Measurements from ENCODE around the gene API5. TPM values are rescaled to one million over a fixed set of nuclear protein-coding genes. Genes with fewer than 3 reads are reported as not detected.
"Not testable (repeated sequence)": the region's sequence is repeated elsewhere in the genome, so short reads cannot be mapped to it uniquely, and the experiment has no call there.

The API5 gene
- total RNA-seq, 8 experiments from 2014 or later = 55.3 to 102 (median 76.9) TPM

DNA sequence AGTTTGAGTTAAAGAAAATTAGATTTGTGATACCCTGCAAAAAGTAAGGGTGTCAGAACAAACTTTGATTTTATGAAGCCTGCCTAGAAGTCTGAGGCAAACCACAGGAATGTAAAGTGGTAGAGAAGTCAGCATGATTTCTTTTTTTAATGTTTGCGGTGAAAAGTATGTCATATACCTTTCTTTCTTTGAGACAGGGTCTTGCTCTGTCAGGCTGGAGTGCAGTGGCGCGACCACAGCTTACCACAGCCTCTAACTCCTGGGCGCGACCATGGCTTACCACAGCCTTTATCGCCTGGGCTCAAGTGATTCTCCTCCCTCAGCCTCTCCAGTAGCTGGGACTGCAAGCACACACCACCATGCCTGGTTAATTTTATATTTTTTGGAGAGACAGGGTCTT, 4.7 kb downstream of the API5 start:
- ATAC-seq (replicated peaks in 6 of 8) = no peak
- no peak overlapping the region for H3K27ac ChIP-seq
- H3K4me3 ChIP-seq = no peak overlapping the region
- WGBS, 10 experiments = 89 to 100% (median 95%) methylated on average over 3 to 5 of the region's 6 CpGs; no CpG with 5 or more reads in 3 of the 10 experiments
- in situ Hi-C loops (cut with MboI; ENCODE audit: low pct_unique_long_range_greater_than_20kb in 2 of 9, low sequenced_read_pairs in 9 of 9, unreplicated experiment in 9 of 9) = no loop called here
- H3K4me1 ChIP-seq (replicated peaks in 1 of 2) = peaks cover 11 to 13% of the 10 kb centered on the region in 2 donors

- Histone ChIP-seq H3K4me3 (no peak overlapping the region), H3K4me1 (replicated peaks in 1 of 2) (no peaks in the 10 kb centered on the region), H3K27ac (no peak overlapping the region)
- ATAC-seq (replicated peaks in 6 of 8) = peak in 3 of 8 experiments; percentile 22 to 94 (median 92)
- 12 to 100% (median 92%) methylated on average over 1 to 2 of the region's 2 CpGs; no CpG with 5 or more reads in 2 of the 10 experiments for WGBS, 10 experiments
- in situ Hi-C loops (cut with MboI; ENCODE audit: low pct_unique_long_range_greater_than_20kb in 2 of 9, low sequenced_read_pairs in 9 of 9, unreplicated experiment in 9 of 9) = no loop called here
Measured at GRCh38 chr11:43327987-43328386, 16.2 kb downstream of the API5 start.

DNA sequence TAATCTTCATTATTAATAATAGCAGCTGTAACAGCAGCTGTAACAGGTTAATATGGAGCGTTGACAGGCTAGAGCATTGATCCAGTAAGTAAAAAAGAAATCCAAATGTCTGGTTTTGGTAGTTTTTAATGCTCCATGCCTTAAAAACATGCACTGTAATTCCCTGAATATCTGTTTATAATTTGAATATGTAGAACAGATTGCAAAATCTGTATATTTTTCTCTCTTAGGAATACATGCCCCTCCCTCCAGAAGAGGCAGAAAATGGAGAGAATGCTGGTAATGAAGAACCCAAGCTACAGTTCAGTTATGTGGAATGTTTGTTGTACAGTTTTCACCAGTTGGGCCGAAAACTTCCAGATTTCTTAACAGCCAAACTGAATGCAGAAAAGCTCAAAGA, 16.7 kb downstream of the API5 start:
- Histone ChIP-seq H3K4me3 (no peak overlapping the region), H3K4me1 (replicated peaks in 1 of 2) (no peaks in the 10 kb centered on the region), H3K27ac (no peak overlapping the region)
- in situ Hi-C loops (cut with MboI; ENCODE audit: low pct_unique_long_range_greater_than_20kb in 2 of 9, low sequenced_read_pairs in 9 of 9, unreplicated experiment in 9 of 9) = no loop called here
- 90 to 100% (median 100%) methylated on average over 1 to 2 of the region's 2 CpGs; no CpG with 5 or more reads in 3 of the 10 experiments for WGBS, 10 experiments
- ATAC-seq (replicated peaks in 6 of 8) = peak in 3 of 8 experiments; percentile 36 to 80 (median 76)

DNA sequence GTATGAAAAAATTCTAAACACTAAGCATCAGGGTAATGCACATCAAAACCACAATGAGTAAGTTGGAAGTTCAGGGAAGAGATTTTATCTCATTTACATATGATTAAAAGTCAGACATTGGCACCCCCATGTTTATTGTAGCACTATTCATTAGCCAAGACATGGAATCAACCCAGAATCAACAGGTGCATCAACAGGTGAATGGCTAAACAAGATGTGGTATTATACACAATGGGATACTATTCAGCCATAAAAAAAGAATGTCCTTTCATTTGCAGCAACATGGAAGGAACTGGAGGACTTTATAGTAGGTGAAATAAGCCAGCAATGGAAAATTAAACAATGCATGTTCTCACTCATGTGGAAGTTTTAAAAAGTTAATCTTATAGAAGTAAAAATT, 29.4 kb downstream of the API5 start:
- no peak overlapping the region for H3K27ac ChIP-seq
- H3K4me1 ChIP-seq (replicated peaks in 1 of 2) = no peaks in the 10 kb centered on the region
- no peak for ATAC-seq (replicated peaks in 6 of 8)
- no peak overlapping the region for H3K4me3 ChIP-seq
- in situ Hi-C loops (cut with MboI; ENCODE audit: low pct_unique_long_range_greater_than_20kb in 2 of 9, low sequenced_read_pairs in 9 of 9, unreplicated experiment in 9 of 9) = no loop called here

DNA sequence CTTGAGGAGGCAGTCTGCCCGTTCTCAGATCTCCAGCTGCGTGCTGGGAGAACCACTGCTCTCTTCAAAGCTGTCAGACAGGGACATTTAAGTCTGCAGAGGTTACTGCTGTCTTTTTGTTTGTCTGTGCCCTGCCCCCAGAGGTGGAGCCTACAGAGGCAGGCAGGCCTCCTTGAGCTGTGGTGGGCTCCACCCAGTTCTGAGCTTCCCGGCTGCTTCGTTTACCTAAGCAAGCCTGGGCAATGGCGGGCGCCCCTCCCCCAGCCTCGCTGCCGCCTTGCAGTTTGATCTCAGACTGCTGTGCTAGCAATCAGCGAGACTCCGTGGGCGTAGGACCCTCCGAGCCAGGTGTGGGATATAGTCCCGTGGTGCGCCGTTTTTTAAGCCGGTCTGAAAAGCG, 39.6 kb downstream of the API5 start:
- ATAC-seq (replicated peaks in 6 of 8) = not testable (repeated sequence)
- no CpG with 5 or more reads among the region's 17 CpGs for WGBS, 10 experiments

GRCh38 chr11:43354311-43354710, 42.5 kb downstream of the API5 start:
- in situ Hi-C loops (cut with MboI; ENCODE audit: low pct_unique_long_range_greater_than_20kb in 2 of 9, low sequenced_read_pairs in 9 of 9, unreplicated experiment in 9 of 9) = no loop called here
- WGBS, 10 experiments = 70 to 100% (median 91%) methylated on average over 2 to 4 of the region's 4 CpGs
- Histone ChIP-seq H3K4me1 (replicated peaks in 1 of 2) (peaks cover 4 to 6% of the 10 kb centered on the region in 2 donors), H3K4me3 (no peak overlapping the region), H3K27ac (no peak overlapping the region)
- ATAC-seq (replicated peaks in 6 of 8) = no peak

More for the DNA sequence above, 39.6 kb downstream of the API5 start:
- H3K27ac ChIP-seq; in situ Hi-C loops (cut with MboI; ENCODE audit: low pct_unique_long_range_greater_than_20kb in 2 of 9, low sequenced_read_pairs in 9 of 9, unreplicated experiment in 9 of 9); H3K4me1 ChIP-seq (replicated peaks in 1 of 2): not testable (repeated sequence)
- H3K4me3 ChIP-seq = peak overlapping the region in 1 of 5 donors; percentile 28

DNA sequence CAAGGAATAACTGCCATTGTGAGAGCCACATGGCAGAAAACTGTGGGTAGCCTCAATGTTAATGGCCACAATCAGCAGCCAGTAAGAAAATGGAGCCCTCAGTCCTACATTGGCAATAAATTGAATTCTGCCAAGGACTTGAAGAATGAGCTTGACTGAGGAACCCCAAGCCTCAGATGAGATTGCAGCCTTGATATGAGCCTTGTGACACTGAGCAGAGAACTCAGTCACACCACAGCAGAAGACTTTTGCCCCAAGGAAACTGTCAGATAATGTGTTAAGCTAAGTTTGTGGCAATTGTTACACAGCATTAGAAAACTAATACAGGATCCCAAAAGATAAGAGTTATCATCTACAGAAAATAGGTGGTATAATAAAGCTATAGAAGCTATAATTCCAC, 44.5 kb downstream of the API5 start:
- in situ Hi-C loops (cut with MboI; ENCODE audit: low pct_unique_long_range_greater_than_20kb in 2 of 9, low sequenced_read_pairs in 9 of 9, unreplicated experiment in 9 of 9) = no loop called here
- Histone ChIP-seq H3K4me3 (no peak overlapping the region), H3K4me1 (replicated peaks in 1 of 2) (peaks cover 18 to 19% of the 10 kb centered on the region in 2 donors), H3K27ac (no peak overlapping the region)
- ATAC-seq (replicated peaks in 6 of 8) = no peak

GRCh38 chr11:43358279-43358800, 46.5 kb downstream of the API5 start:
- Histone ChIP-seq H3K4me1 (replicated peaks in 1 of 2) (peaks cover 17 to 18% of the 10 kb centered on the region in 2 donors), H3K4me3 (peak overlapping the region; percentile 56 to 98 (median 91)), H3K27ac (peak overlapping the region in 1 of 2 donors; percentile 99)
- in situ Hi-C loops (cut with MboI; ENCODE audit: low pct_unique_long_range_greater_than_20kb in 2 of 9, low sequenced_read_pairs in 9 of 9, unreplicated experiment in 9 of 9) = no loop called here
- ATAC-seq (replicated peaks in 6 of 8) = peak in 3 of 8 experiments; percentile 8 to 13 (median 11)
- WGBS, 10 experiments = 0 to 41% (median 9%) methylated on average over 4 to 12 of the region's 16 CpGs; no CpG with 5 or more reads in 1 of the 10 experiments

DNA sequence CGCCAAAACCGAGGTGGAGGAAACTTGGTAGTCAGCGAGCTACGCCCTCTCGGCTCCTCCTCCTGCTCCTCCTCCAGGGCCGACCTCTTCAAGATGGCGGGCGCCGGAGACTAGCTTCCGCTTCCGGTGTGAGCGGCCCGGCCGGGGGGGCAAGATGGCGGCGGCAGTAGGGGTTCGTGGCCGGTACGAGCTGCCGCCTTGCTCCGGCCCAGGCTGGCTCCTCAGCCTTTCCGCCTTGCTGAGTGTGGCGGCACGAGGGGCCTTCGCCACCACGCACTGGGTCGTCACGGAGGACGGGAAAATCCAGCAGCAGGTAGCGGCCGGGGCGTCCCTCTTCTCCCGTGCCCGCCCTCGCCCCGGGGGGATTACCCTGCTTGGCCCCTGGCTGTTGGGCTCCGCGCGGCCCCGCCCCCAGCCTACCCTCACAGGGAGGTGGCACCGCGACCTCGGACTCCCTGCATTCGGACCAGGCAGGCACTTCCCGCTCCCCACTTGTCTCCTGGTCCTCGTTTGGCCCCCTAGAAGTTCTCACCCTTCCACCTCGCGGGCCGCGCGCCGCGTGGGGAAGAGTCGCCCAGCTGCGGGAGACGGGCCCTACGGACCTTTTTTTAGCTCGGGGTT, 47.1 kb downstream of the API5 start, which contains the start of gene TTC17:
TSS of gene TTC17 (plus strand) at position 120 of the 621 bp plus-strand sequence. CDS start at position 155, 35 bp downstream.
- H3K27ac ChIP-seq = peak within 1 kb of the TSS; percentile 94 to 99
- H3K4me3 ChIP-seq = peak within 1 kb of the TSS; percentile 56 to 98 (median 91)
- H3K4me1 ChIP-seq (replicated peaks in 1 of 2) = peaks cover 17 to 18% of the 10 kb centered on the region in 2 donors
- peak; percentile 89 to 95 (median 93) for ATAC-seq (replicated peaks in 6 of 8)
- in situ Hi-C loops (cut with MboI; ENCODE audit: low pct_unique_long_range_greater_than_20kb in 2 of 9, low sequenced_read_pairs in 9 of 9, unreplicated experiment in 9 of 9) = no loop called here
- WGBS, 10 experiments = 0% methylated on average over 1 to 18 of the region's 58 CpGs; no CpG with 5 or more reads in 5 of the 10 experiments

- in situ Hi-C loops (cut with MboI; ENCODE audit: low pct_unique_long_range_greater_than_20kb in 2 of 9, low sequenced_read_pairs in 9 of 9, unreplicated experiment in 9 of 9) = no loop called here
- 0 to 5% (median 0%) methylated on average over 1 to 11 of the region's 14 CpGs; no CpG with 5 or more reads in 2 of the 10 experiments for WGBS, 10 experiments
- H3K27ac ChIP-seq = peak overlapping the region; percentile 94 to 99
- ATAC-seq (replicated peaks in 6 of 8) = peak; percentile 27 to 58 (median 54)
- H3K4me3 ChIP-seq = peak overlapping the region; percentile 56 to 98 (median 91)
- H3K4me1 ChIP-seq (replicated peaks in 1 of 2) = peaks cover 17 to 18% of the 10 kb centered on the region in 2 donors
Measured at GRCh38 chr11:43359422-43359818, 47.6 kb downstream of the API5 start.

- Histone ChIP-seq H3K27ac (no peak overlapping the region), H3K4me3 (peak overlapping the region; percentile 56 to 98 (median 91)), H3K4me1 (replicated peaks in 1 of 2) (peaks cover 17 to 18% of the 10 kb centered on the region in 2 donors)
- no peak for ATAC-seq (replicated peaks in 6 of 8)
- WGBS, 10 experiments = 0 to 20% (median 17%) methylated on average over 1 of the region's 1 CpG; no CpG with 5 or more reads in 5 of the 10 experiments
- in situ Hi-C loops (cut with MboI; ENCODE audit: low pct_unique_long_range_greater_than_20kb in 2 of 9, low sequenced_read_pairs in 9 of 9, unreplicated experiment in 9 of 9) = no loop called here
Measured at GRCh38 chr11:43360361-43361032, 48.7 kb downstream of the API5 start.

DNA sequence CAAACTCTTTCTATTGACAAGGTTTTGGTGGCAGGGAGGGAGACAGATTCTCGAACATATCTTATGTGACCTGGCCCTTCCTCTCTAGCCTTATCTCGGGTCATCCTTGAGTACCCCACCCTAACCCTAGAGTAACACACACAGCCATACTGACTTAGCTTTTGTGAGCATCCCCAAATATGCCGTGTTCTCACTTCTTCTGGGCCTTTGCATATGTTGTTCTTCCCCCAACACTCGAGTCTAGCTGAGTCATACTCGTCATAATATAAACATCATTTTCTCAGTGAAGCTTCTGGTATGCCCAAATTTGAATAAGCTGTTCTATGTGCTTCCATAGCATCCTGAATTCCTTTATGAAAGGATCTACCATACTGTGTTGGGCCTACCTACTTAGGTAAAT, 54.9 kb downstream of the API5 start:
- WGBS, 10 experiments = 40 to 100% (median 93%) methylated on average over 1 to 4 of the region's 5 CpGs
- in situ Hi-C loops (cut with MboI; ENCODE audit: low pct_unique_long_range_greater_than_20kb in 2 of 9, low sequenced_read_pairs in 9 of 9, unreplicated experiment in 9 of 9) = no loop called here
- no peak overlapping the region for H3K4me3 ChIP-seq
- peak in 3 of 8 experiments; percentile 44 to 86 (median 45) for ATAC-seq (replicated peaks in 6 of 8)
- H3K4me1 ChIP-seq (replicated peaks in 1 of 2) = no peaks in the 10 kb centered on the region
- H3K27ac ChIP-seq = no peak overlapping the region

GRCh38 chr11:43367382-43368178, 55.8 kb downstream of the API5 start:
- no peak overlapping the region for H3K4me3 ChIP-seq
- no peak overlapping the region for H3K27ac ChIP-seq
- no peaks in the 10 kb centered on the region for H3K4me1 ChIP-seq (replicated peaks in 1 of 2)
- 23 to 100% (median 85%) methylated on average over 1 to 6 of the region's 7 CpGs for WGBS, 10 experiments
- ATAC-seq (replicated peaks in 6 of 8) = peak in 1 of 8 experiments; percentile 23
- in situ Hi-C loops (cut with MboI; ENCODE audit: low pct_unique_long_range_greater_than_20kb in 2 of 9, low sequenced_read_pairs in 9 of 9, unreplicated experiment in 9 of 9) = no loop called here
